ENCODE results near the gene ATP8B3. TPM values are rescaled to one million over a fixed set of nuclear protein-coding genes. Genes with fewer than 3 reads are reported as not detected.

The ATP8B3 gene
- total RNA-seq, 1 donor from 2014 or later, result 0.64 TPM

- Histone ChIP-seq H3K4me1 (no peaks in the 10 kb centered on the region), H3K9me3 (no peaks in the 10 kb centered on the region), H3K27me3 (peaks cover 88% of the 10 kb centered on the region), H3K27ac (no peak overlapping the region), H3K4me3 (no peak overlapping the region), H3K36me3 (no peaks in the 10 kb centered on the region)
- intact Hi-C loops (cut with DNase I), result no loop called here
- no peak for TF ChIP-seq CTCF (IDR thresholded peaks at IDR 0.05)
- DNase-seq, result no peak
- no peak for ATAC-seq
These were observed 53.9 kb downstream of the ATP8B3 start for GRCh38 chr19:1758231-1758577.

- no peak for DNase-seq
- ATAC-seq, result no peak
- Histone ChIP-seq H3K4me3 (no peak overlapping the region), H3K9me3 (no peaks in the 10 kb centered on the region), H3K36me3 (no peaks in the 10 kb centered on the region), H3K4me1 (no peaks in the 10 kb centered on the region), H3K27ac (no peak overlapping the region), H3K27me3 (peaks cover 84% of the 10 kb centered on the region)
- no peak for TF ChIP-seq CTCF (IDR thresholded peaks at IDR 0.05)
- intact Hi-C loops (cut with DNase I), result no loop called here
These were observed 54.4 kb downstream of the ATP8B3 start for GRCh38 chr19:1757468-1758230.

- DNase-seq, result no peak
These were observed 55.2 kb downstream of the ATP8B3 start for GRCh38 chr19:1756705-1757465.

GRCh38 chr19:1756264-1756663, 55.8 kb downstream of the ATP8B3 start:
- H3K4me3 ChIP-seq, result no peak overlapping the region
- H3K27me3 ChIP-seq, result peaks cover 84% of the 10 kb centered on the region
- intact Hi-C loops (cut with DNase I), result no loop called here
- DNase-seq (no peak), ATAC-seq (no peak)
- TF ChIP-seq CTCF (IDR thresholded peaks at IDR 0.05), result no peak
- no peaks in the 10 kb centered on the region for H3K4me1 ChIP-seq
- H3K36me3 ChIP-seq, result no peaks in the 10 kb centered on the region
- H3K27ac ChIP-seq, result no peak overlapping the region
- no peaks in the 10 kb centered on the region for H3K9me3 ChIP-seq

More at GRCh38 chr19:1756705-1757465, 55.2 kb downstream of the ATP8B3 start:
- H3K4me3 ChIP-seq, result no peak overlapping the region
- no peak overlapping the region for H3K27ac ChIP-seq
- H3K4me1 ChIP-seq, result no peaks in the 10 kb centered on the region
- no peaks in the 10 kb centered on the region for H3K9me3 ChIP-seq
- intact Hi-C loops (cut with DNase I), result no loop called here
- H3K36me3 ChIP-seq, result no peaks in the 10 kb centered on the region
- peaks cover 84% of the 10 kb centered on the region for H3K27me3 ChIP-seq
- no peak for TF ChIP-seq CTCF (IDR thresholded peaks at IDR 0.05)
- no peak for ATAC-seq

GRCh38 chr19:1755467-1756171, 56.5 kb downstream of the ATP8B3 start:
- H3K36me3 ChIP-seq, result no peaks in the 10 kb centered on the region
- TF ChIP-seq CTCF (IDR thresholded peaks at IDR 0.05), result no peak
- intact Hi-C loops (cut with DNase I), result no loop called here
- no peaks in the 10 kb centered on the region for H3K9me3 ChIP-seq
- DNase-seq (no peak), ATAC-seq (no peak)
- peaks cover 84% of the 10 kb centered on the region for H3K27me3 ChIP-seq
- H3K4me3 ChIP-seq, result no peak overlapping the region
- H3K27ac ChIP-seq, result no peak overlapping the region
- no peaks in the 10 kb centered on the region for H3K4me1 ChIP-seq

Measured in upper lobe of right lung (tissue), 1 donor.